ENCODE measurements around the gene ANO2.

Gene ANO2

DNA sequence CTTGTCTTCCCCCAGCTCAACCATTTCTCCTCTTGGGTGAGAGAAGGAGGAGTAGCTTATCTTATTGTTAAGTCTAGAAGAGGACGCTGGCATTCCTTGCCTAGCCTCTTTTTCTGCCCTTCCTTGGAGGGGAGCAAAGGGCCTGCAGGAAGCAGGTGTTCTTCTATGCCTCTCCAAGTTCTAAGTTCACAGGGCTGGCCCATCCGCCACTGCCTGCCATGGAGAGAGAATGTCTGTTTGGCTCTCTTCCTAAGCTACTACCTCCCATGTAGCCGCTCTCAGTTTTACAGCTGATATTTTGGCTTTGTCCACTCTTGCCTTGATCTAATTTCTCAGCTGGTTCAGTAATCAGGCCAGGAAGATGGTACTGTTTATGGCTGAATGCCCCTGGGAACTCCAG is 312.0 kb downstream of the ANO2 start:
- DNase-seq (ENCODE audit: low read depth) = no peak
- H3K4me3 ChIP-seq (ENCODE audit: low read length) = no peak overlapping the region
- TF ChIP-seq CTCF (IDR thresholded peaks at IDR 0.05; ENCODE audit: insufficient read depth, low read depth, low read length, missing control alignments) = no peak

GRCh38 chr12:5632453-5632852 is 312.6 kb downstream of the ANO2 start:
- TF ChIP-seq CTCF (IDR thresholded peaks at IDR 0.05; ENCODE audit: insufficient read depth, low read depth, low read length, missing control alignments) = no peak
- no peak for DNase-seq (ENCODE audit: low read depth)
- no peak overlapping the region for H3K4me3 ChIP-seq (ENCODE audit: low read length)

GRCh38 chr12:5631497-5631896 is 313.6 kb downstream of the ANO2 start:
- no peak for DNase-seq (ENCODE audit: low read depth)
- no peak for TF ChIP-seq CTCF (IDR thresholded peaks at IDR 0.05; ENCODE audit: insufficient read depth, low read depth, low read length, missing control alignments)
- H3K4me3 ChIP-seq (ENCODE audit: low read length) = no peak overlapping the region

DNA sequence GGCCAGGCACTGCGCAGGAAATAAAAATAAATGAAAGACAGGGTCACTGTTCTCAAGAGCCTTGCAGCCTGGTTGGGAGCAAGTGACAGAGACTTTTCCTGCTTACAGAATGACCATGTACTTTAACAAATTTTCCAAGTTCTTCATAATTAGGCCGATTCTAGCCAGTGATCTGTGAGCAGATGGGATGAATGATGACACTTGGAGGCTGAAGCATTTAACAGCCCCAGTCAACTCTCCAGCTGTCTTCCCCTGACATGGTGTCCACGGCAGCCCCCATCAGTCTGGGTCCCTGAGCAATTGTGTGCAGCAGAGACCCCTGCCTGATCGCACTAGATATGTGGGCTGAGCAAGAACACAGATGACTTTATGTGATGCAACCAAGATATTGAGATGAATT is 314.3 kb downstream of the ANO2 start:
- no peak for DNase-seq (ENCODE audit: low read depth)
- TF ChIP-seq CTCF (IDR thresholded peaks at IDR 0.05; ENCODE audit: insufficient read depth, low read depth, low read length, missing control alignments) = no peak
- H3K4me3 ChIP-seq (ENCODE audit: low read length) = no peak overlapping the region

GRCh38 chr12:5628501-5628900 is 316.6 kb downstream of the ANO2 start:
- no peak overlapping the region for H3K4me3 ChIP-seq (ENCODE audit: low read length)
- DNase-seq (ENCODE audit: low read depth) = no peak
- TF ChIP-seq CTCF (IDR thresholded peaks at IDR 0.05; ENCODE audit: insufficient read depth, low read depth, low read length, missing control alignments) = no peak

- H3K4me3 ChIP-seq (ENCODE audit: low read length) = no peak overlapping the region
- no peak for DNase-seq (ENCODE audit: low read depth)
- TF ChIP-seq CTCF (IDR thresholded peaks at IDR 0.05; ENCODE audit: insufficient read depth, low read depth, low read length, missing control alignments) = no peak
Measured at GRCh38 chr12:5627053-5627630, 317.9 kb downstream of the ANO2 start.

GRCh38 chr12:5626151-5626550 is 318.9 kb downstream of the ANO2 start:
- H3K4me3 ChIP-seq (ENCODE audit: low read length) = no peak overlapping the region
- TF ChIP-seq CTCF (IDR thresholded peaks at IDR 0.05; ENCODE audit: insufficient read depth, low read depth, low read length, missing control alignments) = no peak
- no peak for DNase-seq (ENCODE audit: low read depth)

Measured in epithelial cell of esophagus (primary cell).